Right ventricle myocardium inferior (tissue), 1 donor: Measurements from ENCODE around the gene SMC1B. TPM values are rescaled to one million over a fixed set of nuclear protein-coding genes. Genes with fewer than 3 reads are reported as not detected.
A peak's percentile ranks its signal among the peaks of the same experiment; 100 is the strongest.
"Not testable (repeated sequence)": the region's sequence is repeated elsewhere in the genome, so short reads cannot be mapped to it uniquely, and the experiment has no call there.

ENCODE experiments used
- ATAC-seq: fragments of 200-7000 bp; cut with Tn5 transposase; one replicate; pipeline ENCODE4 v1.9.1; 2020; ENCODE audit warnings: mild to moderate bottlenecking, moderate library complexity
- DNase-seq: peaks from one replicate; pipeline ENCODE4 v3.0.0; 2021; ENCODE audit errors: missing footprints
- intact Hi-C: fragments of 100-400 bp; cut with DNase I; formaldehyde crosslinking; loops from one replicate; pipeline ENCODE4 v1.11.0; 2022
- total RNA-seq: library from RNA; stranded (reverse); fragmentation: NEBNext Ultra II Directional; extraction: Animal tissue kit (Norgen Biotek cat#: 25700); gene quantifications from one replicate; pipeline ENCODE4 v1.2.1, GENCODE V29; 2021
- donor health status: DM: no; HTN: yes; CAD: no; lungs with severe emphysema.

The SMC1B gene
- total RNA-seq, 1 donor from 2014 or later, result not detected

GRCh38 chr22:45332001-45332400, 81.4 kb downstream of the SMC1B start:
- no peak for DNase-seq
- no peak for ATAC-seq
- intact Hi-C loops, result no loop called here

DNA sequence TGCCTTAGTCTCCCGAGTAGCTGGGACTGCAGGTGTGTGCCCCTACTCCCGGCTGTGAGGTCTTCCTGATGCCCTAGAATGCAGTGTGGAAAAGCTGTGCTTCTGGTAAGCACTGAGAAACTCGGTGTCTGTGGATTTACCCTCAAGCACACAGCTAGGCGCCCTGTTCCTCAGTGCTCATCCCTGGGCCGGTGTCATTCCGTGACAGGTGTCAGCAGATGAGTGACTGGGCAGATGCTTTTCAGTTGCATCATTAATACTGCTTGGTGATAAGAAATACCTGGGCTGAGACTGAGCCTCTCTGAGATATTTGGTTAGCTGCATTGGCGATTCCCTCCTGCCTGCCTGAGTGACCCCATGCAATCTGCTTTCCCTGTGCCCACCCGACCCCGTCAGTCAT, 81.9 kb downstream of the SMC1B start:
- ATAC-seq, result no peak
- intact Hi-C loops, result no loop called here
- DNase-seq, result no peak

GRCh38 chr22:45330548-45330947, 82.9 kb downstream of the SMC1B start:
- ATAC-seq (no peak), DNase-seq (no peak)
- intact Hi-C loops, result no loop called here

GRCh38 chr22:45329530-45329936, 83.9 kb downstream of the SMC1B start:
- ATAC-seq, result peak; percentile 75
- intact Hi-C loops, result no loop called here
- peak; percentile 90 for DNase-seq

DNA sequence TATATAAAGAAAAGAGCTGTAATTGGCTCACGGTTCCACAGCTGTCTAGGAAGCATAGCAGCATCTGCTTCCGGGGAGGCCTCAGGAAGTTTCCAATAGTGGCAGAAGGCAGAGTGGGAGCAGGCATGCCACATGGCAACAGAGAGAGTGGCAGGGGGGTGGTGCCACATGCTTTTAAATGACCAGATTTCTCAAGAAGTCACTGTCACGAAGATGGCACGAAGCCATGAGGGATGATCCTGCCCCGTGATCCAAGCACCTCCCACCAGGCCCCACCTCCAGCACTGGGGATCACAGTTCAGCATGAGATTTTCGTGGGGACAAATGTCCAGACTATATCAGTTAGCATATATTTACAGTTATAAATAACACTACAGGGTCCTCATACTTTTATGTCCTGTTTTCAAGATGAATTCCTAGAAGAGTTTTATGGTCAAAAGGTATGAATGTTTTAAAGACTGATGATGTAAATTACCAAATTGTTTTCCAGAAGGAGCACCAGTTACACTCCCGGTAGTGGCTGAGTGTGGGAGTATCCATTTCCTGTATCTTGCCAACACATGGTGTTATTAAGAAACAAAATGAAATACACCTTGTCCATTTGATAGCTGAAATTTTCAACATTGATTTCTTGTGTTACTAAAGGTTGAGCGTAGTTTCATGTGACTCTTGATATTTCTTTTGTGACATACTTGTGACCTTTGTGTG, 84.4 kb downstream of the SMC1B start:
- ATAC-seq (no peak), DNase-seq (no peak)
- intact Hi-C loops, result no loop called here

- DNase-seq, ATAC-seq, intact Hi-C loops: not testable (repeated sequence)
These were observed 85.1 kb downstream of the SMC1B start for GRCh38 chr22:45328261-45328660.

- intact Hi-C loops, result no loop called here
- no peak for DNase-seq
- ATAC-seq, result peak; percentile 61
These were observed 89.1 kb downstream of the SMC1B start for GRCh38 chr22:45324311-45324711.

- ATAC-seq, result no peak
- intact Hi-C loops, result no loop called here
- no peak for DNase-seq
These were observed 89.7 kb downstream of the SMC1B start for GRCh38 chr22:45323695-45324094.

- DNase-seq (no peak), ATAC-seq (no peak)
- intact Hi-C loops, result no loop called here
These were observed 90.4 kb downstream of the SMC1B start for GRCh38 chr22:45322873-45323525.

DNA sequence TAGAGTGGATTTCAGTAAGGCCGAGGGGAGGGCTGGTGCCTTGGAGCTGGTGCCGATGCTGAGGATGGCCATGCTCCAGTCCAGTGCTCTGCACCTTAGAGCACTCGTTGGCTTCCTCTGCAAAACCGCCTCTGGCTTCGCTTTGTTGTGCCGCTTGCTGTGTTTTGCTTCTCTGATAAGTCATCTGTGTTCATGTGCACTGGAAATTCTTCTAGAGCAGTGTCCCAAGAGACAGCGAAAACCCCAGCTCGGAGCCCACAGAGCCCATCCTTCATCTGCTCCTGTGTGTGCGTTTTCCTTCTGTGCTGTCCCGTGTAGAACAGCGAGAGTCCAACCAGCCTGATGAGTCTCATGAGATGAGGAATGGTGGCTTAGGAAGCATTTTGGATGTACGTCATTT, 91.6 kb downstream of the SMC1B start:
- intact Hi-C loops, result no loop called here
- ATAC-seq, result no peak
- DNase-seq, result no peak

DNA sequence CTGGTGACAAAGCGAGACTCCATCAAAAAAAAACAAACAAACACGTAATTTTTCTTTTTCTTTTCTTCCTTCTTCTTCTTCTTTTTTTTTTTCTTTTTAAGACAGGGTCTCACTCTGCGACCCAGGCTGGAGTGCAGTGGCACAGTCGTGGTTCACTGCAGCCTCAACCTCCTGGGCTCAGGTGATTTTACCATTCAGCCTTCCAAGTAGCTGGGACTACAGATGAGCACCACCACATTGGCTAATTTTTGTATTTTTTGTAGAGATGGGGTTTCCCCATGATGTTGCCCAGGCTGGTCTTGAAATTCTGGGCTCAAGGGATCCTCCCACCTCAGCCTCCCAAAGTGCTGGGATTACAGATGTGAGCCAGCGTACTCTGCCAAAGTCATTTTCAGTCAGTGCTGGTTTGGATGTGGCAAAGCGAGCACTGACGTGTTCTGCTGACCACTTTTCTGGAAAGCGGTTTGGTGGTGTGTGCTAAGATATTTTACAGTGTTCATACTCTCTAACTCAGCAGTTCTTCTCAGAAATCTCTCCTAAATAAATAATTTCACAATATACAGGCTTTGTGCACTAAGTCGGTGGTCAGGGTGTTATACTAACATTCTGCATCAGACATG, 92.9 kb downstream of the SMC1B start:
- intact Hi-C loops, result no loop called here
- ATAC-seq (no peak), DNase-seq (no peak)

- ATAC-seq, result peak; percentile 71
- intact Hi-C loops, result loop anchor here (10.0 kb wide), 1 partner anchor 155 kb away; the partner anchor contains the start of gene NUP50
- DNase-seq, result no peak
These were observed 94.1 kb downstream of the SMC1B start for GRCh38 chr22:45319324-45319685.

GRCh38 chr22:45318558-45319323, 94.7 kb downstream of the SMC1B start:
- intact Hi-C loops, result loop anchor here (10.0 kb wide), 1 partner anchor 154 kb away; the partner anchor contains the start of gene NUP50
- ATAC-seq (no peak), DNase-seq (no peak)

- ATAC-seq, result peak; percentile 55
- intact Hi-C loops, result loop anchor here (10.0 kb wide), 1 partner anchor 153 kb away; the partner anchor contains the start of gene NUP50
- DNase-seq, result peak; percentile 92
These were observed 95.2 kb downstream of the SMC1B start for GRCh38 chr22:45318168-45318557.

DNA sequence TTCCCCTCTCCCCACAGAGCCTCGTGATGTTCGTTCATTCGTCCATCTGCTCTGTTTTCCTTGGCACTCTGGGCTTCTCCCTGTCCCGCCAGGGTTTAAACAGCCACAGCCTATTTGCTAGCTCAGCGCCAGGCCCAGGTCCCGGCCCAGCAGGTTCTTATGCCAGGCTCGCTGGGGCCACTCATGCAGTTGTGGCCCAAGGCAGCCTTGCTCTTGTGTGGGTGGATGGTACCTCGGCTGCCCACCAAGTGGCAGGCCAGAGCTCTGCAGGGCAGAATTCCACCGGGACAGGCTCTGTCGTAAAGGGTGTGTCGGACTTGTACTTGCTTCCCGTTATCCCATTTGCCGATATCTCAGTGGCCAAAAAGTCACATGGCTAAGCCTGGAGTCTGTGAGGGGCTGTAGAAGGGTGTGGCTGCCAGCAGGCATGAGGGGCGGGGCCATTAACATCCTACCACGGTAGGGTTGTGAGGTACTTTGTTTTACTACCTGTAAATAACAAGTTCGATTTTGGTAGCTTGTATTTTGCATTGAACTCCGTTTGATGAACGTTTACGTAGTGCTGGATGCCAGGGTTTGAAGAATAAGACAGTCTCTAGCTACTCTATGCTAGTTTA, 95.7 kb downstream of the SMC1B start:
- intact Hi-C loops, result loop anchor here (10.0 kb wide), 1 partner anchor 153 kb away; the partner anchor contains the start of gene NUP50
- peak; percentile 78 for DNase-seq
- ATAC-seq, result peak; percentile 75

- ATAC-seq, result no peak
- intact Hi-C loops, result loop anchor here (10.0 kb wide), 1 partner anchor 152 kb away; the partner anchor contains the start of gene NUP50
- DNase-seq, result peak; percentile 51
These were observed 96.4 kb downstream of the SMC1B start for GRCh38 chr22:45316796-45317526.

DNA sequence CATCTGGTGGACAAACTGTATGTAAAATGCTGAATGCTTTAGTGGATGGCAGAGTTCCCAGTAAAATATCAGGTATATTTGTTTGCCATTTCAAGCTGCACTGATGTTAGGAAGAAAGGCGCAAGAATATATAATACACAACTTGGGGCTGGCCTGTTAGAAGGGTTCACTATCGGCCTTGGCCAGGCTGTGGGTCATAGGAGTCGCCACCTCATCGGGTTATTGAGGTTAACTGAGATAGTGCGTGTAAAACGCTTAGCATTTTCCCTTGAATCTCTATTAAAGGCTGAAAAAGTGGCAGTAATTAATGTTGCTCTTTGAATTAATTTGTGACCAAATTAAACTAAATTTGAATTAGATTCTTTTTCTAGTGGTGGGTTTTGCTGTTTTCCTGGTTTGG, 98.6 kb downstream of the SMC1B start:
- intact Hi-C loops, result loop anchor here (10.0 kb wide), 1 partner anchor 150 kb away; the partner anchor contains the start of gene NUP50
- ATAC-seq (no peak), DNase-seq (peak; percentile 25)
